Liver (tissue), 3 donors: ENCODE measurements around the gene CLCN1.

Experiments used
- EGR1 ChIP-seq, 2 donors: IDR thresholded peaks; 2 replicates each; pipeline ENCODE4 v1.6.1; 2016 to 2018; ENCODE audit warnings: antibody characterized with exemption in 2 of 2, low read depth in 2 of 2
- JUND ChIP-seq, 2 donors: IDR thresholded peaks; 2 replicates each; pipeline ENCODE4 v1.6.1; 2016; ENCODE audit warnings: antibody characterized with exemption in 2 of 2
- RAD21 ChIP-seq, 2 donors: IDR thresholded peaks; 2 replicates each; pipeline ENCODE4 v1.6.1; 2016; ENCODE audit warnings: antibody characterized with exemption in 2 of 2, mild to moderate bottlenecking in 2 of 2
- YY1 ChIP-seq: IDR thresholded peaks from 2 replicates; pipeline ENCODE4 v1.6.1; 2016; ENCODE audit warnings: antibody characterized with exemption, mild to moderate bottlenecking
- TF ChIP-seq, protein P1 (sequence below): fragments of 150-350 bp; IDR thresholded peaks from 2 replicates; pipeline ENCODE4 v1.5.1; 2017; ENCODE audit warnings: improper control_type of control experiment, low read depth, low read length; ENCODE audit not compliant: missing input control
- TF ChIP-seq, protein P2 (sequence below): IDR thresholded peaks from 2 replicates; pipeline ENCODE4 v1.6.1; 2016; ENCODE audit warnings: antibody characterized with exemption, mild to moderate bottlenecking
- donor health status: healthy.
- donor health status: healthy.

DNA sequence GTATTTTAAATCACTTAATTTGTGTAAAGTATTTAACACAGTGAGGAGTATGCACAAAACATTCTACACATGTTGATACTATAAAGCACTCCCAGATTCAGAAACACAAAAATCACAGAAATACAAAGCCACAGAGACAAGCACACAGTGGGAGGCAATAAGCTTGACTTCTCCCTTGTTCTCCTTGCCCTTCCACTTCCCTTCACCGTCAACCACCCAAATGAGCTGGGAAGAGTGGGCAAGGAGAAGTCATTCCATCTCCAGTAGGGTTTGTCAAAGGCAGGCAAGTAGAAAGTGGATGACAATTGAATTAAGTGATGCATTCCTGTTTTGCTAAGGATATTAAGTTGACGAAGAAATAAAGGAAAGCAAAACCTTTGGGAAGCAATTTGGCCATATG lies 35.3 kb upstream of the CLCN1 start:
- TF ChIP-seq, protein P1, sequence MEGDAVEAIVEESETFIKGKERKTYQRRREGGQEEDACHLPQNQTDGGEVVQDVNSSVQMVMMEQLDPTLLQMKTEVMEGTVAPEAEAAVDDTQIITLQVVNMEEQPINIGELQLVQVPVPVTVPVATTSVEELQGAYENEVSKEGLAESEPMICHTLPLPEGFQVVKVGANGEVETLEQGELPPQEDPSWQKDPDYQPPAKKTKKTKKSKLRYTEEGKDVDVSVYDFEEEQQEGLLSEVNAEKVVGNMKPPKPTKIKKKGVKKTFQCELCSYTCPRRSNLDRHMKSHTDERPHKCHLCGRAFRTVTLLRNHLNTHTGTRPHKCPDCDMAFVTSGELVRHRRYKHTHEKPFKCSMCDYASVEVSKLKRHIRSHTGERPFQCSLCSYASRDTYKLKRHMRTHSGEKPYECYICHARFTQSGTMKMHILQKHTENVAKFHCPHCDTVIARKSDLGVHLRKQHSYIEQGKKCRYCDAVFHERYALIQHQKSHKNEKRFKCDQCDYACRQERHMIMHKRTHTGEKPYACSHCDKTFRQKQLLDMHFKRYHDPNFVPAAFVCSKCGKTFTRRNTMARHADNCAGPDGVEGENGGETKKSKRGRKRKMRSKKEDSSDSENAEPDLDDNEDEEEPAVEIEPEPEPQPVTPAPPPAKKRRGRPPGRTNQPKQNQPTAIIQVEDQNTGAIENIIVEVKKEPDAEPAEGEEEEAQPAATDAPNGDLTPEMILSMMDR, result no peak
- TF ChIP-seq, protein P2, sequence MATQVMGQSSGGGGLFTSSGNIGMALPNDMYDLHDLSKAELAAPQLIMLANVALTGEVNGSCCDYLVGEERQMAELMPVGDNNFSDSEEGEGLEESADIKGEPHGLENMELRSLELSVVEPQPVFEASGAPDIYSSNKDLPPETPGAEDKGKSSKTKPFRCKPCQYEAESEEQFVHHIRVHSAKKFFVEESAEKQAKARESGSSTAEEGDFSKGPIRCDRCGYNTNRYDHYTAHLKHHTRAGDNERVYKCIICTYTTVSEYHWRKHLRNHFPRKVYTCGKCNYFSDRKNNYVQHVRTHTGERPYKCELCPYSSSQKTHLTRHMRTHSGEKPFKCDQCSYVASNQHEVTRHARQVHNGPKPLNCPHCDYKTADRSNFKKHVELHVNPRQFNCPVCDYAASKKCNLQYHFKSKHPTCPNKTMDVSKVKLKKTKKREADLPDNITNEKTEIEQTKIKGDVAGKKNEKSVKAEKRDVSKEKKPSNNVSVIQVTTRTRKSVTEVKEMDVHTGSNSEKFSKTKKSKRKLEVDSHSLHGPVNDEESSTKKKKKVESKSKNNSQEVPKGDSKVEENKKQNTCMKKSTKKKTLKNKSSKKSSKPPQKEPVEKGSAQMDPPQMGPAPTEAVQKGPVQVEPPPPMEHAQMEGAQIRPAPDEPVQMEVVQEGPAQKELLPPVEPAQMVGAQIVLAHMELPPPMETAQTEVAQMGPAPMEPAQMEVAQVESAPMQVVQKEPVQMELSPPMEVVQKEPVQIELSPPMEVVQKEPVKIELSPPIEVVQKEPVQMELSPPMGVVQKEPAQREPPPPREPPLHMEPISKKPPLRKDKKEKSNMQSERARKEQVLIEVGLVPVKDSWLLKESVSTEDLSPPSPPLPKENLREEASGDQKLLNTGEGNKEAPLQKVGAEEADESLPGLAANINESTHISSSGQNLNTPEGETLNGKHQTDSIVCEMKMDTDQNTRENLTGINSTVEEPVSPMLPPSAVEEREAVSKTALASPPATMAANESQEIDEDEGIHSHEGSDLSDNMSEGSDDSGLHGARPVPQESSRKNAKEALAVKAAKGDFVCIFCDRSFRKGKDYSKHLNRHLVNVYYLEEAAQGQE, result no peak
- TF ChIP-seq JUND (IDR thresholded peaks at IDR 0.05) (no peak), EGR1 (IDR thresholded peaks at IDR 0.05; ENCODE audit: low read depth in 2 of 2) (no peak), YY1 (no peak), RAD21 (IDR thresholded peaks at IDR 0.05) (no peak)
